GM23338 (cell line): ENCODE data around the gene LSM11.

ENCODE experiments used
- CREB1 ChIP-seq: fragments of 250-450 bp; sonication (Bioruptor Pico); IDR thresholded peaks from 2 replicates; pipeline ENCODE4 v1.5.0; 2020; ENCODE audit warnings: low read depth, mild to moderate bottlenecking, moderate library complexity
- EZH2 ChIP-seq: fragments of 200-600 bp; sonication (generic); IDR thresholded peaks from one replicate; pipeline ENCODE4 v1.8.0; 2017; ENCODE audit warnings: antibody characterized with exemption, mild to moderate bottlenecking, low read depth; ENCODE audit not compliant: unreplicated experiment
- EZH2phosphoT487 ChIP-seq: fragments of 200-600 bp; sonication (generic); IDR thresholded peaks from one replicate; pipeline ENCODE4 v1.8.1; 2018; ENCODE audit warnings: antibody characterized with exemption; ENCODE audit not compliant: unreplicated experiment
- POLR2AphosphoS5 ChIP-seq: IDR thresholded peaks from 2 replicates; pipeline ENCODE4 v1.6.1; 2016; ENCODE audit warnings: antibody characterized with exemption, low read depth
- ZNF114 ChIP-seq: fragments of 250-450 bp; sonication (Bioruptor Pico); IDR thresholded peaks from 2 replicates; pipeline ENCODE4 v1.5.0; 2020; ENCODE audit warnings: mild to moderate bottlenecking, moderate library complexity
- TF ChIP-seq, protein P1 (sequence below), 2 experiments: fragments of 200-600 bp in 1 of 2; sonication (generic) in 1 of 2; conservative IDR thresholded peaks; 2 replicates each; pipeline versions ENCODE4 v1.5.1 to v1.6.1; 2016 to 2017; ENCODE audit warnings: antibody characterized with exemption in 2 of 2, low read depth in 2 of 2, mild to moderate bottlenecking in 2 of 2, moderate library complexity in 1 of 2
- TF ChIP-seq, protein P2 (sequence below): IDR thresholded peaks from one replicate; pipeline ENCODE4 v1.6.1; 2018; ENCODE audit warnings: antibody characterized with exemption; ENCODE audit not compliant: unreplicated experiment
- TF ChIP-seq, protein P3 (sequence below): IDR thresholded peaks from 2 replicates; pipeline ENCODE4 v1.6.1; 2016; ENCODE audit warnings: antibody characterized with exemption

DNA sequence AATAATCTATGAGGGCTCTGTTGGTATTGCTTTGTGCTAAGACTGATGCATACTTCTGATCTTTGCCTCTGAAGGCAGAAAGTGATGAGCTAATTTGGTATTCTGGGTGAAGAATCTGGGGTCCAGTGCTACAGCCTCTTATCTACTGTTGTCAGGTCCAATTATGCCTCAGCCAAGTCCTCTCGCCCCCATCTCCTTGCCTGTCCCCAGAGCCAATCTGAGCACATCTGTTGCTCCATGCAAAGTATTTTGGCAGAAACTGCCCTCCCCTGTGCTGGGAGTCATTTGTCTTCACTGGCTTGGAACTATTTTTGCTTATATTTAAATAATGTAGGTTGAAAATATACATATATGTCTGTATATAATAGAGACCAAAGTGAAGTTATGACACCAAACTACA, 23.4 kb downstream of the LSM11 start:
- TF ChIP-seq, protein P1, sequence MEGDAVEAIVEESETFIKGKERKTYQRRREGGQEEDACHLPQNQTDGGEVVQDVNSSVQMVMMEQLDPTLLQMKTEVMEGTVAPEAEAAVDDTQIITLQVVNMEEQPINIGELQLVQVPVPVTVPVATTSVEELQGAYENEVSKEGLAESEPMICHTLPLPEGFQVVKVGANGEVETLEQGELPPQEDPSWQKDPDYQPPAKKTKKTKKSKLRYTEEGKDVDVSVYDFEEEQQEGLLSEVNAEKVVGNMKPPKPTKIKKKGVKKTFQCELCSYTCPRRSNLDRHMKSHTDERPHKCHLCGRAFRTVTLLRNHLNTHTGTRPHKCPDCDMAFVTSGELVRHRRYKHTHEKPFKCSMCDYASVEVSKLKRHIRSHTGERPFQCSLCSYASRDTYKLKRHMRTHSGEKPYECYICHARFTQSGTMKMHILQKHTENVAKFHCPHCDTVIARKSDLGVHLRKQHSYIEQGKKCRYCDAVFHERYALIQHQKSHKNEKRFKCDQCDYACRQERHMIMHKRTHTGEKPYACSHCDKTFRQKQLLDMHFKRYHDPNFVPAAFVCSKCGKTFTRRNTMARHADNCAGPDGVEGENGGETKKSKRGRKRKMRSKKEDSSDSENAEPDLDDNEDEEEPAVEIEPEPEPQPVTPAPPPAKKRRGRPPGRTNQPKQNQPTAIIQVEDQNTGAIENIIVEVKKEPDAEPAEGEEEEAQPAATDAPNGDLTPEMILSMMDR (conservative IDR thresholded peaks at IDR 0.05; ENCODE audit: low read depth in 2 of 2): no peak
- no peak for TF ChIP-seq POLR2AphosphoS5
- TF ChIP-seq EZH2phosphoT487: no peak
- no peak for TF ChIP-seq ZNF114 (CRISPR knock-in tag)
- TF ChIP-seq, protein P2, sequence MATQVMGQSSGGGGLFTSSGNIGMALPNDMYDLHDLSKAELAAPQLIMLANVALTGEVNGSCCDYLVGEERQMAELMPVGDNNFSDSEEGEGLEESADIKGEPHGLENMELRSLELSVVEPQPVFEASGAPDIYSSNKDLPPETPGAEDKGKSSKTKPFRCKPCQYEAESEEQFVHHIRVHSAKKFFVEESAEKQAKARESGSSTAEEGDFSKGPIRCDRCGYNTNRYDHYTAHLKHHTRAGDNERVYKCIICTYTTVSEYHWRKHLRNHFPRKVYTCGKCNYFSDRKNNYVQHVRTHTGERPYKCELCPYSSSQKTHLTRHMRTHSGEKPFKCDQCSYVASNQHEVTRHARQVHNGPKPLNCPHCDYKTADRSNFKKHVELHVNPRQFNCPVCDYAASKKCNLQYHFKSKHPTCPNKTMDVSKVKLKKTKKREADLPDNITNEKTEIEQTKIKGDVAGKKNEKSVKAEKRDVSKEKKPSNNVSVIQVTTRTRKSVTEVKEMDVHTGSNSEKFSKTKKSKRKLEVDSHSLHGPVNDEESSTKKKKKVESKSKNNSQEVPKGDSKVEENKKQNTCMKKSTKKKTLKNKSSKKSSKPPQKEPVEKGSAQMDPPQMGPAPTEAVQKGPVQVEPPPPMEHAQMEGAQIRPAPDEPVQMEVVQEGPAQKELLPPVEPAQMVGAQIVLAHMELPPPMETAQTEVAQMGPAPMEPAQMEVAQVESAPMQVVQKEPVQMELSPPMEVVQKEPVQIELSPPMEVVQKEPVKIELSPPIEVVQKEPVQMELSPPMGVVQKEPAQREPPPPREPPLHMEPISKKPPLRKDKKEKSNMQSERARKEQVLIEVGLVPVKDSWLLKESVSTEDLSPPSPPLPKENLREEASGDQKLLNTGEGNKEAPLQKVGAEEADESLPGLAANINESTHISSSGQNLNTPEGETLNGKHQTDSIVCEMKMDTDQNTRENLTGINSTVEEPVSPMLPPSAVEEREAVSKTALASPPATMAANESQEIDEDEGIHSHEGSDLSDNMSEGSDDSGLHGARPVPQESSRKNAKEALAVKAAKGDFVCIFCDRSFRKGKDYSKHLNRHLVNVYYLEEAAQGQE: no peak
- TF ChIP-seq, protein P3, sequence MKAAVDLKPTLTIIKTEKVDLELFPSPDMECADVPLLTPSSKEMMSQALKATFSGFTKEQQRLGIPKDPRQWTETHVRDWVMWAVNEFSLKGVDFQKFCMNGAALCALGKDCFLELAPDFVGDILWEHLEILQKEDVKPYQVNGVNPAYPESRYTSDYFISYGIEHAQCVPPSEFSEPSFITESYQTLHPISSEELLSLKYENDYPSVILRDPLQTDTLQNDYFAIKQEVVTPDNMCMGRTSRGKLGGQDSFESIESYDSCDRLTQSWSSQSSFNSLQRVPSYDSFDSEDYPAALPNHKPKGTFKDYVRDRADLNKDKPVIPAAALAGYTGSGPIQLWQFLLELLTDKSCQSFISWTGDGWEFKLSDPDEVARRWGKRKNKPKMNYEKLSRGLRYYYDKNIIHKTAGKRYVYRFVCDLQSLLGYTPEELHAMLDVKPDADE: no peak
- no peak for TF ChIP-seq EZH2
- TF ChIP-seq CREB1 (CRISPR knock-in tag): no peak
